Transverse colon (tissue), 4 donors: ENCODE results near the gene GMPPB.

Source experiments
- EP300 ChIP-seq: sonication (generic); formaldehyde crosslinking; IDR thresholded peaks from one replicate; pipeline ENCODE4 v1.6.1; 2017; ENCODE audit warnings: antibody characterized with exemption, low read depth
- POLR2A ChIP-seq: fragments of 450-650 bp; IDR thresholded peaks from one replicate; pipeline ENCODE4 v1.6.1; 2016; ENCODE audit warnings: antibody characterized with exemption, mild to moderate bottlenecking, moderate library complexity
- POLR2AphosphoS5 ChIP-seq, 3 donors: sonication (generic); formaldehyde crosslinking; IDR thresholded peaks; one replicate each; pipeline ENCODE4 v1.6.1; 2016; ENCODE audit warnings: antibody characterized with exemption in 3 of 3
- TF ChIP-seq, protein P1 (sequence below), 5 experiments: fragments of 200-600 bp in 3 of 5; fragments of 450-650 bp in 2 of 5; sonication (generic) in 3 of 5; IDR thresholded peaks; 1 replicate in 2 of 5; 2 replicates in 3 of 5; pipeline ENCODE4 v1.5.1; 2016 to 2017; ENCODE audit warnings: antibody characterized with exemption in 5 of 5, inconsistent platforms in 3 of 5, mild to moderate bottlenecking in 2 of 5, moderate library complexity in 1 of 5

DNA sequence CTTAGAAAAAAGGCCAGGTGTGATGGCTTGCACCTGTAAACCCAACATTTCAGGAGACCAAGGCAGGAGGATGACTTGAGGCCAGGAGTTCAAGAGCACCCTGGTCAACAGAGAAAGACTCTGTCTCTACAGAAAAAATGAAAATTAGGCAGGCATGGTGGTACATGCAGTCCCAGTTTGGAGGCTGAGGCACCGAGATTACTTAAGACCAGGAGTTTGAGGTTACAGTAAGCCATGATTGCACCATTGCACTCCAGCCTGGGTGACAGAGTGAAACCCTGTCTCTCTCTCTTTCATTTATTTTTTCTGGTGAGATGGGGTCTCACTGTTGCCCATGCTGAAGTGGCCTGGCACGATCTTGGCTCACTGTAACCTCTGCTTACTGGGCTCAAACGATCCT, 37.9 kb upstream of the GMPPB start:
- TF ChIP-seq, protein P1, sequence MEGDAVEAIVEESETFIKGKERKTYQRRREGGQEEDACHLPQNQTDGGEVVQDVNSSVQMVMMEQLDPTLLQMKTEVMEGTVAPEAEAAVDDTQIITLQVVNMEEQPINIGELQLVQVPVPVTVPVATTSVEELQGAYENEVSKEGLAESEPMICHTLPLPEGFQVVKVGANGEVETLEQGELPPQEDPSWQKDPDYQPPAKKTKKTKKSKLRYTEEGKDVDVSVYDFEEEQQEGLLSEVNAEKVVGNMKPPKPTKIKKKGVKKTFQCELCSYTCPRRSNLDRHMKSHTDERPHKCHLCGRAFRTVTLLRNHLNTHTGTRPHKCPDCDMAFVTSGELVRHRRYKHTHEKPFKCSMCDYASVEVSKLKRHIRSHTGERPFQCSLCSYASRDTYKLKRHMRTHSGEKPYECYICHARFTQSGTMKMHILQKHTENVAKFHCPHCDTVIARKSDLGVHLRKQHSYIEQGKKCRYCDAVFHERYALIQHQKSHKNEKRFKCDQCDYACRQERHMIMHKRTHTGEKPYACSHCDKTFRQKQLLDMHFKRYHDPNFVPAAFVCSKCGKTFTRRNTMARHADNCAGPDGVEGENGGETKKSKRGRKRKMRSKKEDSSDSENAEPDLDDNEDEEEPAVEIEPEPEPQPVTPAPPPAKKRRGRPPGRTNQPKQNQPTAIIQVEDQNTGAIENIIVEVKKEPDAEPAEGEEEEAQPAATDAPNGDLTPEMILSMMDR (IDR thresholded peaks at IDR 0.05): no peak
- no peak for TF ChIP-seq POLR2A
- TF ChIP-seq EP300: no peak
- TF ChIP-seq POLR2AphosphoS5 (IDR thresholded peaks at IDR 0.05): no peak
